Bronchial epithelial cell (primary cell): Measurements from ENCODE around the gene OMA1. TPM values are rescaled to one million over a fixed set of nuclear protein-coding genes. Genes with fewer than 3 reads are reported as not detected.

Experiments used
- DNase-seq: peaks from one replicate; pipeline ENCODE4 v3.0.0-alpha.2; 2010; ENCODE audit warnings: low read depth
- FAIRE-seq: peaks from 2 replicates; lab custom pipeline; 2011; peaks lifted over from hg19 to GRCh38; lab: Jason Lieb, UNC
- H3K27me3 ChIP-seq: 2 replicates; pipeline ENCODE4 v1.5.1; 2011; ENCODE audit warnings: low read length; ENCODE audit not compliant: control insufficient read depth, insufficient read depth
- H3K36me3 ChIP-seq: 2 replicates; pipeline ENCODE4 v1.5.1; 2011; ENCODE audit warnings: low read length; ENCODE audit not compliant: control insufficient read depth, insufficient read depth
- H3K4me3 ChIP-seq: 2 replicates; pipeline ENCODE4 v1.5.1; 2011; ENCODE audit warnings: mild to moderate bottlenecking, low read depth, low read length, control low read depth
- CTCF ChIP-seq: IDR thresholded peaks from 2 replicates; pipeline ENCODE4 v1.5.1; 2011; ENCODE audit warnings: mild to moderate bottlenecking, moderate library complexity, low read length, control low read depth, inconsistent platforms; ENCODE audit not compliant: insufficient read depth, severe bottlenecking
- total RNA-seq: library from RNA; depleted of rRNA; stranded (reverse); fragments of >200 nt; gene quantifications from 2 replicates; pipeline ENCODE4 v1.2.1, GENCODE V29; 2014

Gene OMA1
- total RNA-seq, 1 donor from 2014 or later = 21.6 TPM

DNA sequence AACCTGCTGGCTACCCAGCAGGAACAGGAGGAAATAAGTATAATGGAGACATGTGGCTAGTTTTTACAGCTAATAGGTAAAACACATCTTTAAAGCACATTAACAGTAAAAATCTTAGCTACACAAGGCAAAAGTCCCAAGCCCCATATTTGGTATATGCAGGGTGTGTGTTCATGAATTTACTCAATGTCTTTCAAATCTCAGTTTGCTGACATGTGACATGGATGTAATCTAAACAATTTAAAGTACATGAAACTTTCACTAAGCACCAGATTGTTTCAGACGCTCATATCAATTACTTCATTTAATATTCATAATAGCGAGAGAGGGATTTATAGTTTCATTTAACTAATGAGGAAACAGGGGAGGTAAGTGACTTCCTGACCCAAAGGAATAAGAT is 26.6 kb upstream of the OMA1 start:
- peak; percentile 57 for DNase-seq
- FAIRE-seq = no peak
- Histone ChIP-seq H3K36me3 (no peaks in the 10 kb centered on the region), H3K27me3 (no peaks in the 10 kb centered on the region), H3K4me3 (peak overlapping the region; percentile 14)
- TF ChIP-seq CTCF = no peak

DNA sequence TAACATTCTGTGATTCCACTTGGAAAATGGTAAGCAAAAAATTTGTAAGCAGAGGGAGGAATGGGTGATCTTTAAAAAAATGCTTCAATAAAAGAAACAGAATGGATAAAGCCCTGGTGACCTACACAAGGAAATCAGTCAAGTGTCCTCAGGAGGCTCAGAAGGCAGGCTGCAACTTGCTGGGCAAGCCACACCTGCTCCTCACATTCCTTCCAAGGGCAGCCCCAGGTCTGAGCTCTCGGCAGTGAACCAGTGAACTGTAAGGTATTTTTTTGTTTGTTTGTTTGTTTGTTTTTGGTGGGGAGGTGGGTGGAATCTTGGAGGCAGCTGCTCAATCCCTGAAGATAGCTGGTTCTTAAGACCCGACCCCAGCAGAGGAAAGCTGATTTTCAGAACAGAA is 26.2 kb upstream of the OMA1 start:
- no peak for TF ChIP-seq CTCF
- H3K36me3 ChIP-seq = no peaks in the 10 kb centered on the region
- DNase-seq (peak; percentile 90), FAIRE-seq (peak; percentile 83)
- peak overlapping the region; percentile 14 for H3K4me3 ChIP-seq
- H3K27me3 ChIP-seq = no peaks in the 10 kb centered on the region

DNA sequence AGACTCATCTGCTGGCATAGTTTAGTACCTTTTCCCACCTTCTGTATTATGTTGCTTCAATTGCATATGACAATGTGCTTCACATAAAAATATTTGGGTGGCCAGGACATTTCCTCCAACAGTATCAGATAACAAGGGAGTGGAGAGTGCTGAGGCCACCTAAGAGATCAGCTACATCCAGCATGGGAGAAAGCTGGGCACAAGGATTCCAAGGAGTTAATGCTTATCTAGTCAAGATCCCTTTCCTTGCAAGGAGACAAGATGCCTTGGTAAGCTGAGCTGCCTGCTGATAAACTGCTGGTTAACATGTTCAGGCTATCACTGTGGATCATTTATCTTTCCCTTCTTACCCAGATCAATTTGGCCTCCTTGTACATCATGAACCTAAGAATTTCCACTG is 25.1 kb upstream of the OMA1 start:
- Histone ChIP-seq H3K27me3 (no peaks in the 10 kb centered on the region), H3K36me3 (no peaks in the 10 kb centered on the region), H3K4me3 (no peak overlapping the region)
- DNase-seq = no peak
- no peak for TF ChIP-seq CTCF
- FAIRE-seq = no peak

DNA sequence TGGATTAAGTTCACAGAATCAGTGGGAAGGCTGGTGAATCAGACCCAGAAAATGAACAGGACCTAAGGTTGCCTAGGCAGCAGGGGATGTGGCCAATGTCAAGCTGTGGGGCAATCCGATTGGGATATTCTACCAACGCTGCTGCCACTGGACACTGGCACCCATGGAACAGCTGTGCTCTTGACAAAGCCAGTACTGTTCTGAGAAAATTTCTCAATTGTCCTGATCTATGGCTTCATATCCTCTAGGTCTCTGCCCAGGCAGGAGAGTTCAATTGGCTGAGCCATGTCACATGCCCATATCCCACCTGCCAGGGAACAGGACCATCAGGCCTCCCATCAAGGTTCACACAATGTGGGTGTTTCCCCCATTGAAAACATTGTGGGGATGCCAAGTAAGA is 24.3 kb upstream of the OMA1 start:
- no peak for TF ChIP-seq CTCF

GRCh38 chr1:58570094-58570493 is 23.6 kb upstream of the OMA1 start:
- DNase-seq (no peak), FAIRE-seq (no peak)
- TF ChIP-seq CTCF = no peak
- H3K4me3 ChIP-seq = no peak overlapping the region
- no peaks in the 10 kb centered on the region for H3K36me3 ChIP-seq
- no peaks in the 10 kb centered on the region for H3K27me3 ChIP-seq

More for the DNA sequence above, 24.3 kb upstream of the OMA1 start:
- no peaks in the 10 kb centered on the region for H3K36me3 ChIP-seq
- DNase-seq (no peak), FAIRE-seq (no peak)
- H3K27me3 ChIP-seq = no peaks in the 10 kb centered on the region
- no peak overlapping the region for H3K4me3 ChIP-seq

- no peak for TF ChIP-seq CTCF
- Histone ChIP-seq H3K4me3 (no peak overlapping the region), H3K27me3 (no peaks in the 10 kb centered on the region), H3K36me3 (no peaks in the 10 kb centered on the region)
- peak; percentile 58 for DNase-seq
- FAIRE-seq = no peak
Observed at GRCh38 chr1:58568911-58569310, 22.4 kb upstream of the OMA1 start.
